Measurements from ENCODE around the gene ATP5PD.
"Not testable (repeated sequence)": the region's sequence is repeated elsewhere in the genome, so short reads cannot be mapped to it uniquely, and the experiment has no call there.

GRCh38 chr17:75026650-75027049, 20.1 kb downstream of the ATP5PD start:
- TF ChIP-seq, protein P1, sequence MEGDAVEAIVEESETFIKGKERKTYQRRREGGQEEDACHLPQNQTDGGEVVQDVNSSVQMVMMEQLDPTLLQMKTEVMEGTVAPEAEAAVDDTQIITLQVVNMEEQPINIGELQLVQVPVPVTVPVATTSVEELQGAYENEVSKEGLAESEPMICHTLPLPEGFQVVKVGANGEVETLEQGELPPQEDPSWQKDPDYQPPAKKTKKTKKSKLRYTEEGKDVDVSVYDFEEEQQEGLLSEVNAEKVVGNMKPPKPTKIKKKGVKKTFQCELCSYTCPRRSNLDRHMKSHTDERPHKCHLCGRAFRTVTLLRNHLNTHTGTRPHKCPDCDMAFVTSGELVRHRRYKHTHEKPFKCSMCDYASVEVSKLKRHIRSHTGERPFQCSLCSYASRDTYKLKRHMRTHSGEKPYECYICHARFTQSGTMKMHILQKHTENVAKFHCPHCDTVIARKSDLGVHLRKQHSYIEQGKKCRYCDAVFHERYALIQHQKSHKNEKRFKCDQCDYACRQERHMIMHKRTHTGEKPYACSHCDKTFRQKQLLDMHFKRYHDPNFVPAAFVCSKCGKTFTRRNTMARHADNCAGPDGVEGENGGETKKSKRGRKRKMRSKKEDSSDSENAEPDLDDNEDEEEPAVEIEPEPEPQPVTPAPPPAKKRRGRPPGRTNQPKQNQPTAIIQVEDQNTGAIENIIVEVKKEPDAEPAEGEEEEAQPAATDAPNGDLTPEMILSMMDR (IDR thresholded peaks at IDR 0.05): not testable (repeated sequence)
- TF ChIP-seq REST (IDR thresholded peaks at IDR 0.05; ENCODE audit: insufficient read depth in 1 of 2, low read depth in 2 of 2, low read length in 1 of 2); SIN3A (IDR thresholded peaks at IDR 0.05; ENCODE audit: borderline replicate concordance, insufficient read depth, low read depth, low read length); POLR2AphosphoS5 (IDR thresholded peaks at IDR 0.05; ENCODE audit: low read depth, low read length); TCF7L2 (IDR thresholded peaks at IDR 0.05; ENCODE audit: low read depth, low read length): not testable (repeated sequence)

Data from Panc1 (cell line).